ENCODE data around the gene S100A11.

DNA sequence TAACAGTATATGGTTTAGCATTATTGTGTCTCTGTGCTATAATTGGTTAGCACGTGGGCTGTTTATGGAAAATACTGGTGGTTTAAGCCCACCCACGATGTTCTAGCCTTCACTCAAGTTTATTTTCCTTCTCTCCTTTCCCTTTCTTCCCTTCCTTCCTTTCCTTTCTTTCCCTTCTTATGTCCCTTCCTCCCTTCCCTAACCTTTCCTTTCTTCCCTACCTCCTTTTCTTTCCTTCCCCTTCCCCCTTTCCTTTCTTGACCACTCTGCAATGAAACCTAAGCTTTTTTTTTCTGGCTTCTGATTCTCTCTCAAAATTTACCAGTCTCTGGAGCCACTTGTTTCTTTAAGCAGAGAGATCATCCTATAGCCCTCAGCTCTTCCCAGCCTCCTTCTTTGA lies 29.8 kb downstream of the S100A11 start:
- TF ChIP-seq EZH2phosphoT487 (IDR thresholded peaks at IDR 0.05): no peak
- TF ChIP-seq, protein P1, sequence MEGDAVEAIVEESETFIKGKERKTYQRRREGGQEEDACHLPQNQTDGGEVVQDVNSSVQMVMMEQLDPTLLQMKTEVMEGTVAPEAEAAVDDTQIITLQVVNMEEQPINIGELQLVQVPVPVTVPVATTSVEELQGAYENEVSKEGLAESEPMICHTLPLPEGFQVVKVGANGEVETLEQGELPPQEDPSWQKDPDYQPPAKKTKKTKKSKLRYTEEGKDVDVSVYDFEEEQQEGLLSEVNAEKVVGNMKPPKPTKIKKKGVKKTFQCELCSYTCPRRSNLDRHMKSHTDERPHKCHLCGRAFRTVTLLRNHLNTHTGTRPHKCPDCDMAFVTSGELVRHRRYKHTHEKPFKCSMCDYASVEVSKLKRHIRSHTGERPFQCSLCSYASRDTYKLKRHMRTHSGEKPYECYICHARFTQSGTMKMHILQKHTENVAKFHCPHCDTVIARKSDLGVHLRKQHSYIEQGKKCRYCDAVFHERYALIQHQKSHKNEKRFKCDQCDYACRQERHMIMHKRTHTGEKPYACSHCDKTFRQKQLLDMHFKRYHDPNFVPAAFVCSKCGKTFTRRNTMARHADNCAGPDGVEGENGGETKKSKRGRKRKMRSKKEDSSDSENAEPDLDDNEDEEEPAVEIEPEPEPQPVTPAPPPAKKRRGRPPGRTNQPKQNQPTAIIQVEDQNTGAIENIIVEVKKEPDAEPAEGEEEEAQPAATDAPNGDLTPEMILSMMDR (IDR thresholded peaks at IDR 0.05): no peak
